Peyer's patch (tissue), 4 donors: Measurements from ENCODE around the gene REC8.
"Not testable (repeated sequence)": the region's sequence is repeated elsewhere in the genome, so short reads cannot be mapped to it uniquely, and the experiment has no call there.

Source experiments
- POLR2A ChIP-seq, 2 donors: fragments of 450-650 bp; IDR thresholded peaks; one replicate each; pipeline ENCODE4 v1.5.1; 2017; ENCODE audit warnings: antibody characterized with exemption in 2 of 2, mild to moderate bottlenecking in 2 of 2, moderate library complexity in 2 of 2
- TF ChIP-seq, protein P1 (sequence below), 6 experiments: fragments of 450-650 bp in 4 of 6; fragments of 200-600 bp in 2 of 6; sonication (generic) in 1 of 6; IDR thresholded peaks; one replicate each; pipeline ENCODE4 v1.5.1; 2017 to 2019; ENCODE audit warnings: antibody characterized with exemption in 6 of 6, mild to moderate bottlenecking in 3 of 6, moderate library complexity in 1 of 6

DNA sequence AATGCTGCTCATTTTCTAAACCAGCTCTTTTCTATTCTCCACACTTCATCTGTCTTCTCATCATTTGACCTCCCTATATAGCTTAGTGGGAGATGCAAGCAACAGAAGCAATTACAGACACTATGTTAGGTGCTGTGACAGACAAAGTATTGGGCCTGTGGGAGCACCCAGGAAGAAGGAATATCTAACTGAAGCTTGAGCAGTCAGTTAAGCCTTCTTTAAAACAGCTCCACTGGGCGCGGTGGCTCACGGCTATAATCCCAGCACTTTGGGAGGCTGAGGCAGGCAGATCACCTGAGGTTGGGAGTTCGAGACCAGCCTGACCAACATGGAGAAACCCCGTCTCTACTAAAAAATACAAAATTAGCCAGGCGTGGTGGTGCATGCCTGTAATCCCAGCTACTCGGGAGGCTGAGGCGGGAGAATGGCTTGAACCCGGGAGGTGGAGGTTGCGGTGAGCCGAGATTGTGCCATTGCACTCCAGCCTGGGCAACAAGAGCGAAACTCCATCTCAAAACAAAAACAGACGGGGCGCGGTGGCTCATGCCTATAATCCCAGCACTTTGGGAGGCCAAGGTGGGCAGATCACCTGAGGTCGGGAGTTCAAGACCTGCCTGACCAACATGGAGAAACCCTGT, 31.5 kb downstream of the REC8 start:
- TF ChIP-seq, protein P1, sequence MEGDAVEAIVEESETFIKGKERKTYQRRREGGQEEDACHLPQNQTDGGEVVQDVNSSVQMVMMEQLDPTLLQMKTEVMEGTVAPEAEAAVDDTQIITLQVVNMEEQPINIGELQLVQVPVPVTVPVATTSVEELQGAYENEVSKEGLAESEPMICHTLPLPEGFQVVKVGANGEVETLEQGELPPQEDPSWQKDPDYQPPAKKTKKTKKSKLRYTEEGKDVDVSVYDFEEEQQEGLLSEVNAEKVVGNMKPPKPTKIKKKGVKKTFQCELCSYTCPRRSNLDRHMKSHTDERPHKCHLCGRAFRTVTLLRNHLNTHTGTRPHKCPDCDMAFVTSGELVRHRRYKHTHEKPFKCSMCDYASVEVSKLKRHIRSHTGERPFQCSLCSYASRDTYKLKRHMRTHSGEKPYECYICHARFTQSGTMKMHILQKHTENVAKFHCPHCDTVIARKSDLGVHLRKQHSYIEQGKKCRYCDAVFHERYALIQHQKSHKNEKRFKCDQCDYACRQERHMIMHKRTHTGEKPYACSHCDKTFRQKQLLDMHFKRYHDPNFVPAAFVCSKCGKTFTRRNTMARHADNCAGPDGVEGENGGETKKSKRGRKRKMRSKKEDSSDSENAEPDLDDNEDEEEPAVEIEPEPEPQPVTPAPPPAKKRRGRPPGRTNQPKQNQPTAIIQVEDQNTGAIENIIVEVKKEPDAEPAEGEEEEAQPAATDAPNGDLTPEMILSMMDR (IDR thresholded peaks at IDR 0.05) = not testable (repeated sequence)
- not testable (repeated sequence) for TF ChIP-seq POLR2A (IDR thresholded peaks at IDR 0.05)
